ENCODE measurements around the gene ZNF189. TPM values are rescaled to one million over a fixed set of nuclear protein-coding genes. Genes with fewer than 3 reads are reported as not detected.

Gene ZNF189
- total RNA-seq, 1 donor from 2014 or later, result 18.8 TPM

GRCh38 chr9:101365181-101365580 is 33.5 kb upstream of the ZNF189 start:
- Histone ChIP-seq H3K9me3 (replicated peaks) (no peaks in the 10 kb centered on the region), H3K4me1 (no peaks in the 10 kb centered on the region), H3K27me3 (ENCODE audit: low read depth) (no peaks in the 10 kb centered on the region), H3K27ac (replicated peaks) (no peak overlapping the region), H3K36me3 (no peaks in the 10 kb centered on the region), H3K4me3 (no peak overlapping the region)
- intact Hi-C loops (cut with micrococcal nuclease), result no loop called here
- no peak for DNase-seq
- TF ChIP-seq, protein P1, sequence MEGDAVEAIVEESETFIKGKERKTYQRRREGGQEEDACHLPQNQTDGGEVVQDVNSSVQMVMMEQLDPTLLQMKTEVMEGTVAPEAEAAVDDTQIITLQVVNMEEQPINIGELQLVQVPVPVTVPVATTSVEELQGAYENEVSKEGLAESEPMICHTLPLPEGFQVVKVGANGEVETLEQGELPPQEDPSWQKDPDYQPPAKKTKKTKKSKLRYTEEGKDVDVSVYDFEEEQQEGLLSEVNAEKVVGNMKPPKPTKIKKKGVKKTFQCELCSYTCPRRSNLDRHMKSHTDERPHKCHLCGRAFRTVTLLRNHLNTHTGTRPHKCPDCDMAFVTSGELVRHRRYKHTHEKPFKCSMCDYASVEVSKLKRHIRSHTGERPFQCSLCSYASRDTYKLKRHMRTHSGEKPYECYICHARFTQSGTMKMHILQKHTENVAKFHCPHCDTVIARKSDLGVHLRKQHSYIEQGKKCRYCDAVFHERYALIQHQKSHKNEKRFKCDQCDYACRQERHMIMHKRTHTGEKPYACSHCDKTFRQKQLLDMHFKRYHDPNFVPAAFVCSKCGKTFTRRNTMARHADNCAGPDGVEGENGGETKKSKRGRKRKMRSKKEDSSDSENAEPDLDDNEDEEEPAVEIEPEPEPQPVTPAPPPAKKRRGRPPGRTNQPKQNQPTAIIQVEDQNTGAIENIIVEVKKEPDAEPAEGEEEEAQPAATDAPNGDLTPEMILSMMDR (IDR thresholded peaks at IDR 0.05; ENCODE audit: borderline replicate concordance), result no peak

- H3K27me3 ChIP-seq (ENCODE audit: low read depth), result no peaks in the 10 kb centered on the region
- H3K9me3 ChIP-seq (replicated peaks), result no peaks in the 10 kb centered on the region
- H3K36me3 ChIP-seq, result no peaks in the 10 kb centered on the region
- TF ChIP-seq, protein P1 (IDR thresholded peaks at IDR 0.05; ENCODE audit: borderline replicate concordance), result no peak
- no peak overlapping the region for H3K27ac ChIP-seq (replicated peaks)
- intact Hi-C loops (cut with micrococcal nuclease), result no loop called here
- H3K4me3 ChIP-seq, result no peak overlapping the region
- H3K4me1 ChIP-seq, result no peaks in the 10 kb centered on the region
- no peak for DNase-seq
Observed at GRCh38 chr9:101366038-101366756, 32.5 kb upstream of the ZNF189 start.

DNA sequence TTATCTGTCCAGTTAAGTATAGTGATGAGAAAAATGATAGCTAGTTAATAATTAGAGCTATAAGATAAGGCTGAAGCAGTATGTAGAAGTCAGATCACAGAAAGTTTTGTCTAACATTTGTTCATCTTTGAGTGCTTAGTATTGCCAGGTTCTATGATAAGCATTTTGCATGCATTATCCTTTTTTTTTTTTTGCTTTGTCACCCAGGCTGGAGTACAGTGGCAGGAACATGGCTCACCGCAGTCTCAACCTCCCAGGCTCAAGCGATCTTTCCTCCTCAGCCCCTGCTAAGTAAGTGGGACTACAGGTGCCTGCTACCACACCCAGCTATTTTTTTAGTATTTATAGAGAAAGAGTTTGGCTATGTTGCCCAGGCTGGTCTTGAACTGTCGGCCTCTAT is 31.3 kb upstream of the ZNF189 start:
- Histone ChIP-seq H3K27me3 (ENCODE audit: low read depth) (no peaks in the 10 kb centered on the region), H3K4me3 (no peak overlapping the region), H3K27ac (replicated peaks) (no peak overlapping the region), H3K36me3 (no peaks in the 10 kb centered on the region), H3K4me1 (no peaks in the 10 kb centered on the region), H3K9me3 (replicated peaks) (peaks cover 4% of the 10 kb centered on the region)
- no peak for DNase-seq
- intact Hi-C loops (cut with micrococcal nuclease), result no loop called here
- TF ChIP-seq, protein P1 (IDR thresholded peaks at IDR 0.05; ENCODE audit: borderline replicate concordance), result no peak

- H3K27me3 ChIP-seq (ENCODE audit: low read depth), result no peaks in the 10 kb centered on the region
- no peak for DNase-seq
- H3K4me1 ChIP-seq, result no peaks in the 10 kb centered on the region
- H3K36me3 ChIP-seq, result no peaks in the 10 kb centered on the region
- H3K4me3 ChIP-seq, result no peak overlapping the region
- TF ChIP-seq, protein P1 (IDR thresholded peaks at IDR 0.05; ENCODE audit: borderline replicate concordance), result no peak
- H3K27ac ChIP-seq (replicated peaks), result no peak overlapping the region
- H3K9me3 ChIP-seq (replicated peaks), result peaks cover 4% of the 10 kb centered on the region
- intact Hi-C loops (cut with micrococcal nuclease), result no loop called here
Observed at GRCh38 chr9:101369286-101369685, 29.4 kb upstream of the ZNF189 start.

- Histone ChIP-seq H3K4me1 (no peaks in the 10 kb centered on the region), H3K27me3 (ENCODE audit: low read depth) (no peaks in the 10 kb centered on the region), H3K9me3 (replicated peaks) (peaks cover 4% of the 10 kb centered on the region), H3K27ac (replicated peaks) (no peak overlapping the region), H3K4me3 (no peak overlapping the region), H3K36me3 (no peaks in the 10 kb centered on the region)
- intact Hi-C loops (cut with micrococcal nuclease), result no loop called here
- TF ChIP-seq, protein P1 (IDR thresholded peaks at IDR 0.05; ENCODE audit: borderline replicate concordance), result no peak
- no peak for DNase-seq
Observed at GRCh38 chr9:101369884-101370531, 28.6 kb upstream of the ZNF189 start.
